ENCODE data around the gene SLC30A4. TPM values are rescaled to one million over a fixed set of nuclear protein-coding genes. Genes with fewer than 3 reads are reported as not detected.
A peak's percentile ranks its signal among the peaks of the same experiment; 100 is the strongest.

The SLC30A4 gene
- polyA plus RNA-seq, 3 donors from 2014 or later: 2.9 to 6.4 (median 4.0) TPM

GRCh38 chr15:45435124-45435903 lies 87.2 kb downstream of the SLC30A4 start:
- no peak overlapping the region for H3K27ac Mint-ChIP-seq

GRCh38 chr15:45434078-45434567 lies 88.4 kb downstream of the SLC30A4 start:
- peaks cover 2 to 5% of the 10 kb centered on the region in 2 donors for H3K4me1 Mint-ChIP-seq
- no peak overlapping the region for H3K4me3 Mint-ChIP-seq
- H3K36me3 Mint-ChIP-seq: no peaks in the 10 kb centered on the region
- no peaks in the 10 kb centered on the region for H3K27me3 Mint-ChIP-seq (ENCODE audit: low read depth in 3 of 3)
- DNase-seq: no peak
- H3K9me3 Mint-ChIP-seq: no peaks in the 10 kb centered on the region
- H3K27ac Mint-ChIP-seq: no peak overlapping the region

More at GRCh38 chr15:45435124-45435903, 87.2 kb downstream of the SLC30A4 start:
- peaks cover 2 to 5% of the 10 kb centered on the region in 2 donors for H3K4me1 Mint-ChIP-seq
- no peaks in the 10 kb centered on the region for H3K9me3 Mint-ChIP-seq
- no peaks in the 10 kb centered on the region for H3K36me3 Mint-ChIP-seq
- no peak for DNase-seq
- H3K27me3 Mint-ChIP-seq (ENCODE audit: low read depth in 3 of 3): no peaks in the 10 kb centered on the region
- no peak overlapping the region for H3K4me3 Mint-ChIP-seq

- Mint-ChIP-seq H3K4me1 (peaks cover 2 to 5% of the 10 kb centered on the region in 2 donors), H3K36me3 (no peaks in the 10 kb centered on the region), H3K27me3 (ENCODE audit: low read depth in 3 of 3) (peaks cover 0 to 2% (median 0%) of the 10 kb centered on the region in 3 donors), H3K9me3 (no peaks in the 10 kb centered on the region), H3K27ac (no peak overlapping the region), H3K4me3 (no peak overlapping the region)
- DNase-seq: no peak
Observed at GRCh38 chr15:45431511-45431910, 91.0 kb downstream of the SLC30A4 start.

DNA sequence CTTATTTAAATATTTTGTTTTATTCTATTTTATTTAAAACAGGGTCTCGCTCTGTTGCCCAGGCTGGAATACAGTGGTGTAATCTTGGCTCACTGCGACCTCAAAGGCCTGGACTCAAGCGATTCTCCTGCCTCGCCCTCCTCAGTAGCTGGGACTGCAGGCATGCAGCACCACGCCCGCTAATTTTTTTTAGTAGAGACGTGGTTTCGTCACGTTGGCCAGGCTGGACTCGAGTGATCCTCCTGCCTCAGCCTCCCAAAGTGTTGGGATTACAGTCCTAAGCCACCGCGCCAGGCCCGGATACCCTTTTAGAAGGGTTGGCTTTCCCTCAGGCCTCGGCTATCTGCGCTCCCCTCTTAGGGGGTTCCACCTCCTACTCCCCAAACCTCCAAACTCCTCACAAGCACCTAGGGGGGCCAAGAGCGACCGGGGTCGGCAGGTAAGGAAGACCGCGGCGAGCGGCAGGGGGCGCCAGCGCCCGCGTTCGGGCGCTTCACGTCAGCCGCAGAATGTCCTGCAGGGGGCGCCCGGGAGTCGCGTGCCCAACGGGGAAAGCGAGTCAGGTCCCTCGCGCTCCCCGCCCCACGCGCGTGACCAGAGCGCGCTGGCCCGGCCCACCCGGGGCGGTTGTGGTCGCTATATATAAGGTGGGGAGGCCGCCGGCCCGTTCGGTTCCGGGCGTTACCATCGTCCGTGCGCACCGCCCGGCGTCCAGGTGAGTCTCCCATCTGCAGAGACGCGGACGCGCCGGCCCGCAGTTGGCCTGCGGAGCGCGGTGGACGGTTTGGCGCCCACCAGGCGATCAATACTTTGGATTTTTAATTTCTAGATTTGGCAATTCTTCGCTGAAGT lies 92.4 kb downstream of the SLC30A4 start:
- Mint-ChIP-seq H3K9me3 (no peaks in the 10 kb centered on the region), H3K27me3 (ENCODE audit: low read depth in 3 of 3) (peaks cover 0 to 2% (median 0%) of the 10 kb centered on the region in 3 donors), H3K4me3 (peak overlapping the region in 4 of 5 donors; percentile 53 to 73 (median 66)), H3K36me3 (no peaks in the 10 kb centered on the region), H3K27ac (no peak overlapping the region), H3K4me1 (peaks cover 2 to 5% of the 10 kb centered on the region in 2 donors)
- DNase-seq: peak; percentile 74 to 81 (median 78)

Other genes starting within 250 kb of the SLC30A4 start
- gene GATM, start 144.2 kb downstream of the SLC30A4 start, polyA plus RNA-seq: 1 to 10 TPM in 1 of 3 donors, under 1 TPM in 2; 0.27 to 1.2 (median 0.54) TPM
- gene BLOC1S6, start 64.6 kb upstream of the SLC30A4 start, polyA plus RNA-seq: 10 to 100 TPM; 45.0 to 57.1 (median 52.1) TPM
- gene SQOR, start 112.3 kb upstream of the SLC30A4 start, polyA plus RNA-seq: 100 to 1,000 TPM in 1 of 3 donors, 10 to 100 TPM in 2; 73.6 to 114 (median 82.1) TPM

Measured in immature natural killer cell (primary cell).